Measurements from ENCODE around the gene RASL10A.

RASL10A gene

DNA sequence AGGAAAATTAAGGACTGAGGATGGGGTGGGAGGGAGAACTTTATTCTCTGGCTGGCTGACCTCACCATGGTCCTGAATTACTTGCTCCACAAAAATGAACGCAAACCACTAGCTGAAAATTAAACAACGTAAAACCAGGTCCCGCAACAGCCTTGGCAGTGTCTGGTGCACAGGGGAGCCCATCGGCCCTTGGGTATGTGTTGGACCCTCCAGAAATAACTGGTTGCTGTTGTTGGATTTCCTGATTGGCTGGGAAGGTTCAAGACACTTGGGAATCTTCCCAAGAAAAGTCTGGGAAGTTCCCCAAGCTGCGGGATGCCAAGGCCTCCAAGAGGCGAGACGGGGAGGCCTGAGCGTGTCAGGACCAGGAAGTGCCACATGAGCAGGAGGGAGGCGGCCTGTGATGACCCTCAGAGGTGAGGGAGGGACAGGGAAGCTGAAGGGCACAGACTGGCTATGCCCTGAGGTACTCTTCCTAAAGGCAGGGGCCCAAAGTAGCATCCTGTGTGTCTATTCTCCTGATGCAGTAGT, 10.4 kb upstream of the RASL10A start:
- H3K27ac ChIP-seq: peak overlapping the region in 1 of 21 experiments; percentile 26
- H3K4me3 ChIP-seq: no peak overlapping the region

- Histone ChIP-seq H3K27ac (no peak overlapping the region), H3K4me3 (no peak overlapping the region)
Measured at GRCh38 chr22:29325356-29325755, 9.9 kb upstream of the RASL10A start.

DNA sequence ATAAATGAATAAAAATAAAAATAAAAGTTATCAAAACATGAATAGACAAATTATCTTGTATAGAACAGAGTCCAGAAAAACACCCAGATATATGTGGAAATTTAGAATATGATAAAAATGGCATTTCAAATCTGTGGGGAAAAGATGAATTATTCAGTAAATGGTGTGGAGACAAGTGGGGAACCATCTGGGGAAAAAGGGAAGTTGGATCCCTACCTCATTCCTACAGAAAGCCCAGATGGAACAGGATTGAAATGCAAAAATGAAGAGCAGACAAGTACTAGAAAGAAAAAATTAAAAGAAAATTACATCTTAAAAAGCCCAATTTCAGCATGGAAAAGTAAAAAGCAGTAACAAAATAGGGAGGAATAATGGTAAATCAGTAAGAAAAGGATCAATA, 8.1 kb upstream of the RASL10A start:
- no peak overlapping the region for H3K27ac ChIP-seq
- H3K4me3 ChIP-seq: no peak overlapping the region

- Histone ChIP-seq H3K4me3 (no peak overlapping the region), H3K27ac (no peak overlapping the region)
Measured at GRCh38 chr22:29320546-29320945, 5.0 kb upstream of the RASL10A start.

DNA sequence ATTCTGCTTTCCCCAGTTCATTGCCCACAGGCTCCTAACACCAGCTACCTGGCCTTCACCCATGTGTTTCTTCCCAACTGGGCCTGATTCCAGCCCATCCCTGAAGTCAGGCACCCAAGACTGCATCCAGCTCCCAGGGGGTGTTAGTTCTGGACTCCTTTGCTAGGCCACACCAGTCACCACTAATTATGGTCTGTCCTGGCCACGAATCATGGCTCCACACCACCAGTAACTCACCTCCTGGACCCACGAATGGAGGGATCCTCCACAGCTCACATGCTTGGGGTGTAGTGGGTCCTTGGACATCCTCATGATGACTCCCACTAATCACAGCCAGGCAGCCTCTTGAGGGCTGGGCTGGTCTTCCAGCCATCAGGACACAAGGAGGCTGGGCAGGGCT, 3.6 kb upstream of the RASL10A start:
- H3K4me3 ChIP-seq: no peak overlapping the region
- H3K27ac ChIP-seq: no peak overlapping the region

DNA sequence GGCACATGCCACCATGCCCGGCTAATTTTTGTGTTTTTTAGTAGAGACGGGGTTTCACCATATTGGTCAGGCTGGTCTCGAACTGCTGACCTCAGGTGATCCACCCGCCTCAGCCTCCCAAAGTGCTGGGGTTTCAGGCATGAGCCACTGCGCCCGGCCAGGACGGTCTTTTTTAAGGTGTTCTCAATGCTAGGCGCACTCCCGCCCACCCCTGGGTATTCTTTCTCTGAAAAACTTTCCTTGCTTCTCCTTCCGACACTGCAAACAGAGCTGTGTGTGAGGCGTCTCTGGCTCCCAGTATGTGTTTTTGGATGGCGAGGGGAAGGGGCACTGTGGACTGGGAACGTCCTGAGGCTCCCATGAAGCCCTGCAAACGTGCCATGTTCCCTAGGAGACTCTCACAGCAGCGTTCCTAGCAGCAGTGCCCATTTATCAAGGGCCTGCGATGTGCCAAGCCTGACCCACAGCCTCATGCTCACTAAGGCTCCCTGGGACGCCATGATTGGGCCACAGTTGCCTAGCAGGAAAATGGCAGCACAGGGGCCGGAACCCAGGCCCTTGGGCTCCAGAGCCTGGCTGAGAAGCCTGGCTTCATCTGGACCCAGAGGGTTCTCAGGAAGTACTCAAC, 2.4 kb upstream of the RASL10A start:
- no peak overlapping the region for H3K27ac ChIP-seq
- no peak overlapping the region for H3K4me3 ChIP-seq

DNA sequence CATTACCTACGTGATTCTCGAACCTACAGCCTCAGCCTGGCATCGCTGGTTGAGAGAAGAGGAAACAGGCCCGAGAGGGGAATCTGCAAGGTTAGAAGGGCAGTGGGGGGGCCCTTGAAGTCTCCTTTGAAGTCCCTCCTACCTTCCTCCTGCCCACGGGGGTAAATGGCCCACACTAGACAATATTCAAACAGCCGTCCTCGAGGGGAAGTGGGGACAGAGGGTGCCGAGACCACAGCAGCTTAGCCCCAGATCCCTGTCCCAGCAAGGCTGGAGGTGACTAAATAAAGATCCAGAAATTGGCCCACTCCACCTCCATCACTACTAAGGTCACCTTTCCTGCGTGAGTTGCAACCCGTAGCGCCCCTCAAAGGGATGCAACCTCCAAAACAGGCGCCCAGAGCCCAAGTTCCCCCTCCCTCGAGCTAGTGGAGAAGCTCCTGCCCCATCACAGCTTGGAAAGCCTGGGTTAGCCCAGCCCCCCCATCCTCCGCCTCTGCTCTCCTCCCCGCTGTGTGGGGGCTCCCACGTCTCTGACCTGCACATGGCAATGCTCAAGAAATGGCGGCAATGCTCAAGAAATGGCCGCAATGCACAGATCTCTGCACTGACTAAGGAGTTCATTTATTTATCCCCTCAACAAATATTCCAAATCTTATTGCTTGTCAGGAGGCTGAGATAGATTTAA, 788 bp upstream of the RASL10A start:
- Histone ChIP-seq H3K4me3 (no peak overlapping the region), H3K27ac (no peak overlapping the region)

DNA sequence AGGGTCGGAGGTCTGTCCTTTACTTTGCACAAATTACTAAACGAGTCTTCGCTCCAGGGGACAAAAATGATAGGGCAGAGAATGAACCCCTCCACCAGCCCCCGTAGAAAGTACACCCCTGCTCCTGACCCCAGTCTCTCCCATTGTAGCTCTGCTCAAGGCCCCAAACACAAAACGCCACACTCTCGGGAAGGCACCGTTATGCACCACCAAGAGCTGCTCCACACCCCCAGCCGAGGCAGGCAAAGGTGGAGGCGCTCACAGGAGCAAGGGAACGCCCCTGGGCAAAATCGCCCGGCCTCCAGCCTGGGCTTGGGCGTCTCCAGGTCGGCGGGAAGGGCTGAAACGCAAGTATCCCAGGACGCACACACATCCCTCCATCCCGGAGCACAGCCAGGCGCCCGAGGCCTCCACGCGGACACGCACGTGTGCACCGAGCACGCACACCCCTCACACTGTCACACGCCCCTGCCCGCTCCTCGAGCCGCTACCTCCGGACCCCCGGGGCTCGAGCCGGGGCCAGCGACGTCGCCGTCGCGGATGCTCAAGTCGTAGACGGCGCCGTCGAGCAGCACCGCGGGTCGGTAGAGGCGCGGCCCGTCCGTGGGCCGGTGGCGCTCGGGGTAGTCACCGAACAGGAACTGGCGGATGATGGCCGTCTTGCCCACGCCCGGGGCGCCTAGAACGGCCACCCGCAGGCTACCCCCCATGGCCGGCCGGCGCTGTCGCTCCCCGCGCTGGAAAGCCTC, 786 bp downstream of the RASL10A start:
- Histone ChIP-seq H3K27ac (no peak overlapping the region), H3K4me3 (peak overlapping the region in 5 of 7 experiments; percentile 13 to 34 (median 20))

DNA sequence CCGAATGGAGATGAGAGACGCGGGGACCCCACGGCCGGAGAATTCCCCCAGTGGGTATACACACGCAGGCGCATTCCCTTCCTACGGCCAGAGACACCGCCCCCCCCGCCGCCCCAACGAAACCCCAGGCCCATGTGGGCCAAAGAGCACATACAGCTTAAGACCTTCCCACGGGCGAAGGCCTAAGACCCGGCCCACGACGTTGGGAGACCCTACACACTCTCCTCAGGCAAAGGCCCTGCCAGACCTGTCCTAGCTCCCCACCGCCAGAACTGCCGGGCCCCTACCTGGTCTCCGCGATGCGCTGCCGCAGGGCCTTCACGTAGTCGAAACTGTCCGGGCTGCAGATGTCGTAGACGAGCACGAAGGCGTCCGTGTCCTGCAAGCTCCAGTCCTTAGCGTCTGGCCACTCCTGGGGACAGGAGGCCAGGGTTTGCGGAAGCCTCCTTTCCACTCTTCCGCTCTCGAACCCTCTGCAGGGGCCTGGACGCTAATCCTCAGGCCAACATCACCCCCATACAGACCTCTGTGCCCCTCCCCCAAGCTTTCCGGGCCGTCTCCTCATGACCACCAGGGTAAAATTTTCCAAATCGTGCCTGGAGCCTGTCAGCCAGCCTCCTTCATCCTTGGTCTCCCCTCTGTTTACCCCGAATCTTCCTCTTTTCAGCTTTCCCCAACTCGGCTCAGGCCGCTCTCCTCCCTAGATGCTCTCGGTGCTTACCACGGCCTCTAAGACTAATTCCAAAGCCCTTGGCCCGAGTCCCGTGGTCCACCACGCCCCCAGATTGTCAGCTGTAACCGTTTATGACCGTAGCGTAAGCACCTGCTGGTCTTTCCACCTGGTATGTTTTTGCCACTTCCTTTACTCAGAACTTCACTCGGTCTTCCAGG, 1.7 kb downstream of the RASL10A start:
- H3K4me3 ChIP-seq: no peak overlapping the region
- H3K27ac ChIP-seq: no peak overlapping the region

- no peak overlapping the region for H3K27ac ChIP-seq
- H3K4me3 ChIP-seq: no peak overlapping the region
Measured at GRCh38 chr22:29313126-29313575, 2.3 kb downstream of the RASL10A start.

GRCh38 chr22:29312218-29313125, 3.0 kb downstream of the RASL10A start:
- Histone ChIP-seq H3K4me3 (no peak overlapping the region), H3K27ac (peak overlapping the region in 3 of 21 experiments; percentile 78 to 85 (median 81))

DNA sequence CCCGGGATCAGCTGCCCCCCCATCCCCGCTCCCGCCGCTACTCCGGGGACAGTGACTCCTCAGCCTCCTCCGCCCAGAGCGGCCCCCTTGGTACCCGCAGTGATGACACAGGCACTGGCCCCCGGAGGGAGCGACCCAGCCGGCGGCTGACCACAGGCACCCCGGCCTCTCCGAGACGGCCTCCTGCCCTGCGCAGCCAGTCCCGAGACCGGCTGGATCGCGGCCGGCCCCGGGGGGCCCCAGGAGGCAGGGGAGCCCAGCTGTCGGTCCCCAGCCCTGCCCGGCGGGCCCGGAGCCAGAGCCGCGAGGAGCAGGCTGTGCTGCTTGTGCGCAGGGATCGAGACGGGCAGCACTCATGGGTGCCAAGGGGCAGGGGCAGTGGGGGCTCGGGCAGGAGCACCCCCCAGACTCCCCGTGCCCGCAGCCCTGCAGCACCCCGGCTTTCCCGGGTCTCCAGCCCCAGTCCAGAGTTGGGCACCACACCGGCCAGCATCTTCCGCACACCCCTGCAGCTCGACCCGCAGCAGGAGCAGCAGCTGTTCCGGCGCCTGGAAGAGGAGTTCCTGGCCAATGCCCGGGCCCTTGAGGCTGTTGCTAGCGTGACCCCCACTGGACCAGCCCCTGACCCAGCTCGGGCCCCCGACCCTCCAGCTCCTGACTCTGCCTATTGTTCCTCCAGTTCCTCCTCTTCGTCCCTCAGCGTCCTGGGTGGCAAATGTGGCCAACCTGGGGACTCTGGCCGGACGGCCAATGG, 3.9 kb downstream of the RASL10A start:
- Histone ChIP-seq H3K4me3 (peak overlapping the region in 3 of 7 experiments; percentile 4 to 16 (median 10)), H3K27ac (peak overlapping the region in 19 of 21 experiments; percentile 27 to 96 (median 79))

GRCh38 chr22:29310863-29311339, 4.6 kb downstream of the RASL10A start:
- H3K27ac ChIP-seq: peak overlapping the region in 18 of 21 experiments; percentile 44 to 96 (median 79)
- peak overlapping the region in 4 of 7 experiments; percentile 4 to 16 (median 8) for H3K4me3 ChIP-seq

- H3K4me3 ChIP-seq: peak overlapping the region in 1 of 7 experiments; percentile 5
Measured at GRCh38 chr22:29310065-29310862, 5.2 kb downstream of the RASL10A start.

DNA sequence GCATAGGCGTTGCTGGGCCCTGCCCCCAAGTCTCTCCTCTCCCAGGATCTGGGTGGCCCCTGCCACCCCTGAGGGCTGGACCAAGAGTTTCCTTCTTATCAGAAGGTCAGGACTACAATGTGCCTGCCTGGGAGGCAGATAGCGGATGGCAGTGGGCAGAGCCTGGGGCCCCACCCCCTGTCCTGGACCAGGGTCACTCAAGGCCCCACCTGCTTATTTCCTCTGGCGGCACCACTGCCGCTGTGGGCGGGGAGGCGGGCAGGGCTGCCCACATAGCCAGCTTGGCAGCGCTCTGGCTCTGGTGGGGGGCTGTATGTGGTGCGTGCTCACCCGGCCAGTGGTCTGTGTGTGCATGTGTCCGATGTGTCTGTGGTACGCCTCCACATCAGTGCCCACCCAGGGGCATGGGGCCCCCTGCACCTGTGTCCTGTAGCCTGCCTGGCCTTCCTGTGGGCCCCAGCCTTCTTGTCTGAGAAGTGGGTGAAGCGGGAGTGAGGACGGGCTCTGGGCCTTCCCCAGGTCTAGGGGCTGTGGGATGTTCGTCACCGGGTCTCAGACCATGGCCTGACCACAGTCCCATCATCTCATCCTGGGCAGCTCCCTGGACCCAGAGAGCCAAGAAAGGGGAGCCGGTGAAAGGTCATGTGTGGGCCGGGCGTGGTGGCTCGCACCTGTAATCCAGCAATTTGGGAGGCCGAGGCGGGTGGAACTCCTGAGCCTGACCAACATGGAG, 6.0 kb downstream of the RASL10A start:
- Histone ChIP-seq H3K27ac (peak overlapping the region in 18 of 21 experiments; percentile 12 to 97 (median 92)), H3K4me3 (peak overlapping the region in 2 of 7 experiments; percentile 21 to 72)

More at GRCh38 chr22:29310065-29310862, 5.2 kb downstream of the RASL10A start:
- H3K27ac ChIP-seq: peak overlapping the region in 17 of 21 experiments; percentile 15 to 97 (median 84)

- peak overlapping the region in 19 of 21 experiments; percentile 12 to 97 (median 92) for H3K27ac ChIP-seq
- H3K4me3 ChIP-seq: peak overlapping the region in 3 of 7 experiments; percentile 72 to 96 (median 85)
Measured at GRCh38 chr22:29308791-29309262, 6.7 kb downstream of the RASL10A start.
